PC-9 (cell line): Measurements from ENCODE around the gene FN3K. TPM values are rescaled to one million over a fixed set of nuclear protein-coding genes. Genes with fewer than 3 reads are reported as not detected.

ENCODE experiments used
- BruUV-seq: library from RNA; stranded (reverse); fragments of 400-500 nt; replicated peaks from 2 replicates; lab custom pipeline; 2021; lab: Mats Ljungman, UMichigan
- CTCF ChIA-PET: fragments of 300-600 bp; sonication (Branson Sonifier 250); formaldehyde crosslinking; loops from one replicate; lab custom pipeline; 2022; ENCODE audit warnings: antibody characterized with exemption; lab: Charles Lee
- POLR2A ChIA-PET: fragments of 300-600 bp; sonication (Branson Sonifier 250); formaldehyde crosslinking; loops from one replicate; lab custom pipeline; 2022; ENCODE audit warnings: antibody characterized with exemption; ENCODE audit not compliant: unreplicated experiment; lab: Charles Lee
- DNase-seq, 2 experiments: peaks; one replicate each; pipeline versions ENCODE4 v3.0.0 to v3.0.0-alpha.2; 2015 to 2022; ENCODE audit warnings: mixed read lengths in 1 of 2
- H2AFZ ChIP-seq: fragments of 200-600 bp; sonication (generic); 2 replicates; pipeline ENCODE4 v1.8.1; 2017; ENCODE audit warnings: antibody characterized with exemption
- H3F3A ChIP-seq: fragments of 200-600 bp; sonication (generic); 2 replicates; pipeline ENCODE4 v1.8.1; 2017; ENCODE audit warnings: antibody characterized with exemption, mild to moderate bottlenecking, low read depth; ENCODE audit not compliant: insufficient read depth
- H3K27ac ChIP-seq: fragments of 200-600 bp; sonication (generic); 2 replicates; pipeline ENCODE4 v1.6.1; 2016; ENCODE audit warnings: mixed run types
- H3K27me3 ChIP-seq: fragments of 200-600 bp; sonication (generic); 2 replicates; pipeline ENCODE4 v1.6.1; 2016; ENCODE audit warnings: low read depth, mixed run types; ENCODE audit not compliant: insufficient read depth
- H3K36me3 ChIP-seq: fragments of 200-600 bp; sonication (generic); 2 replicates; pipeline ENCODE4 v1.6.1; 2016; ENCODE audit warnings: low read depth, mixed run types
- H3K4me1 ChIP-seq: fragments of 200-600 bp; sonication (generic); replicated peaks from 2 replicates; pipeline ENCODE4 v1.6.1; 2016; ENCODE audit warnings: mixed run types; ENCODE audit not compliant: insufficient read depth
- H3K4me2 ChIP-seq: fragments of 200-600 bp; sonication (generic); 2 replicates; pipeline ENCODE4 v1.6.1; 2017; ENCODE audit warnings: mixed run types
- H3K4me3 ChIP-seq: fragments of 200-600 bp; sonication (generic); 2 replicates; pipeline ENCODE4 v1.6.1; 2016; ENCODE audit warnings: mixed run types
- H3K79me2 ChIP-seq: fragments of 200-600 bp; sonication (generic); 2 replicates; pipeline ENCODE4 v1.6.1; 2017; ENCODE audit warnings: low read depth, mixed run types
- H3K9me2 ChIP-seq: fragments of 200-600 bp; sonication (generic); 2 replicates; pipeline ENCODE4 v1.8.1; 2017; ENCODE audit warnings: mild to moderate bottlenecking; ENCODE audit not compliant: insufficient read depth
- H3K9me3 ChIP-seq: fragments of 200-600 bp; sonication (generic); 2 replicates; pipeline ENCODE4 v1.8.1; 2016; ENCODE audit warnings: low read depth; ENCODE audit not compliant: insufficient read depth
- H4K20me1 ChIP-seq: fragments of 200-600 bp; sonication (generic); 2 replicates; pipeline ENCODE4 v1.8.1; 2017; ENCODE audit not compliant: insufficient read depth
- EZH2 ChIP-seq: fragments of 200-600 bp; sonication (generic); IDR thresholded peaks from 2 replicates; pipeline ENCODE4 v1.8.0; 2017; ENCODE audit warnings: antibody characterized with exemption, low read depth
- intact Hi-C: fragments of 100-400 bp; cut with micrococcal nuclease; formaldehyde crosslinking; loops from one replicate; pipeline ENCODE4 v1.10.0; 2022; ENCODE audit not compliant: unreplicated experiment
- total RNA-seq: library from RNA; stranded (reverse); gene quantifications from 2 replicates; pipeline ENCODE4 v1.2.3, GENCODE V29; 2021
- TF ChIP-seq, protein P1 (sequence below): fragments of 200-600 bp; sonication (generic); conservative IDR thresholded peaks from 2 replicates; pipeline ENCODE4 v1.6.1; 2017; ENCODE audit warnings: mixed run types, antibody characterized with exemption, mild to moderate bottlenecking, moderate library complexity

FN3K gene
- total RNA-seq, 1 experiment from 2014 or later: 14.0 TPM

DNA sequence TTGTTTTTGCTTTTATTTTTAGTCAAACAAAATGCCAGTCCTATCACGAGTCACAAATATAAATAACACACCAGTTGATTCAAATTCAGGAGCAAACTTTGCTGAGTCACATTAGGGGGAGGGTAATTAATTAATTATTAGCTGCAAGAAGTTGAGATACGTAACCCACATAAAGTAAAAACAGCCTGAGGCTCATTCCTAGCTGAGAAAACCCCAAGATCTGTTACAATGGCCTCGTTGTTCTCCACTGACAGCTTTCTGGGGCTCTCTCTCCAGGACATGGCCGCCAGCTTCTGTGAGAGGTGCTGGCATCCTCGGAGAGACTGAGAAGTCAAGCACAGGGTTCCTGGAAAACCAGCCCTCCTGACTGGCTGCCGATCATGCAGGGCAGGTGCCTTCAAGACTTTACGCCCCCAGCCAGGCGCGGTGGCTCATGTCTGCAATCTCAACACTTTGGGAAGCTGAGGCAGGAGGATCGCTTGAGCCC lies 48.0 kb upstream of the FN3K start:
- no peak overlapping the region for H3K27ac ChIP-seq
- POLR2A ChIA-PET: no interaction called here

DNA sequence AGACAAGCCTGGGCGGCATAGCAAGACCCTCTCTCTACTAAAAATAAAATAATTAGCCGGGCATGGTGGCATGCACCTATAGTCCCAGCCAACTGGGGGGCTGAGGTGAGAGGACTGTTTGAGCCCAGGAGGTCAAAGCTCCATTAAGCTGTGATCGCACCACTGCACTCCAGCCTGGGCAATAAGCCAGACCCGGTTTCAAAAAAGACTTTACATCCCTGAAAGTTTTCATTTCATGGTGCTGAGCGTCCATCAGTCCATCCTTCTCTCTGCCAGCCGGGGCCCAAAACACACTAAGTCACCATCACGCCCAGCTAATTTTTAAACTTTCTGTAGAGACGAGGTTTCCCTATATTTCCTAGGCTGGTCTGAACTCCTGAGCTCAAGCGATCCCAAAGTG lies 47.5 kb upstream of the FN3K start:
- CTCF ChIA-PET: no interaction called here
- H3K27ac ChIP-seq: no peak overlapping the region
- TF ChIP-seq, protein P1, sequence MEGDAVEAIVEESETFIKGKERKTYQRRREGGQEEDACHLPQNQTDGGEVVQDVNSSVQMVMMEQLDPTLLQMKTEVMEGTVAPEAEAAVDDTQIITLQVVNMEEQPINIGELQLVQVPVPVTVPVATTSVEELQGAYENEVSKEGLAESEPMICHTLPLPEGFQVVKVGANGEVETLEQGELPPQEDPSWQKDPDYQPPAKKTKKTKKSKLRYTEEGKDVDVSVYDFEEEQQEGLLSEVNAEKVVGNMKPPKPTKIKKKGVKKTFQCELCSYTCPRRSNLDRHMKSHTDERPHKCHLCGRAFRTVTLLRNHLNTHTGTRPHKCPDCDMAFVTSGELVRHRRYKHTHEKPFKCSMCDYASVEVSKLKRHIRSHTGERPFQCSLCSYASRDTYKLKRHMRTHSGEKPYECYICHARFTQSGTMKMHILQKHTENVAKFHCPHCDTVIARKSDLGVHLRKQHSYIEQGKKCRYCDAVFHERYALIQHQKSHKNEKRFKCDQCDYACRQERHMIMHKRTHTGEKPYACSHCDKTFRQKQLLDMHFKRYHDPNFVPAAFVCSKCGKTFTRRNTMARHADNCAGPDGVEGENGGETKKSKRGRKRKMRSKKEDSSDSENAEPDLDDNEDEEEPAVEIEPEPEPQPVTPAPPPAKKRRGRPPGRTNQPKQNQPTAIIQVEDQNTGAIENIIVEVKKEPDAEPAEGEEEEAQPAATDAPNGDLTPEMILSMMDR: no peak
- no peak for TF ChIP-seq EZH2

More for the DNA sequence above, 48.0 kb upstream of the FN3K start:
- TF ChIP-seq EZH2: no peak
- TF ChIP-seq, protein P1: no peak
- H3K4me3 ChIP-seq: no peak overlapping the region
- H3K4me1 ChIP-seq: no peaks in the 10 kb centered on the region
- H3K27me3 ChIP-seq: no peaks in the 10 kb centered on the region
- CTCF ChIA-PET: interaction anchor here (0.6 kb wide), 1 partner anchor 81 kb away, joined by 6 read pairs; no protein-coding TSS in a partner anchor
- H3K9me2 ChIP-seq: no peaks in the 10 kb centered on the region
- H3K36me3 ChIP-seq: no peaks in the 10 kb centered on the region
- no peaks in the 10 kb centered on the region for H3F3A ChIP-seq
- DNase-seq: peak in 1 of 2 experiments; percentile 45
- H3K4me2 ChIP-seq: no peak overlapping the region
- no peaks in the 10 kb centered on the region for H4K20me1 ChIP-seq
- intact Hi-C loops: no loop called here
- BruUV-seq: no TSS peak
- H3K9me3 ChIP-seq: no peaks in the 10 kb centered on the region
- no peak overlapping the region for H2AFZ ChIP-seq
- H3K79me2 ChIP-seq: no peaks in the 10 kb centered on the region

DNA sequence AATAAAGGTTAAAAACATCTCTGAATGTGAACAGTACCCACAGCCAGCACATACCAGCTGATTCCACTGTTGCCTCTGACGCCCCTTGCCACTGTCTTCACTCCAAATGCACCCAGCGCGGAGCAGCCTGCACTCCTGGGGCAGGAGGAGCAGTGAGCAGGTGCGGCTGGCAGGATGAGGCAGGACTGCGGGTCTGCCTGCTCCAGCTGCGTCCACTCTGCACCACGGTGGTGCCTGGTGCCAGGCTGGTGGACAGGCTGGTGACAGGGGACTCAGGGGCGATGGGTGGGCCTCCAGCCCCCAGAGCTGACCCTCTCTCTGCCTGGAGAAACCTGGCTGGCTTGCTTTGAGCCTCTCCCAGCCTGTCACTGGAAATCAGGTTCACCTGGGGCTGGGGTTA lies 46.3 kb upstream of the FN3K start:
- H3K9me2 ChIP-seq: no peaks in the 10 kb centered on the region
- no peaks in the 10 kb centered on the region for H3K4me1 ChIP-seq
- ChIA-PET POLR2A (no interaction called here), CTCF (interaction anchor here (0.7 kb wide), 1 partner anchor 20 kb away, joined by 5 read pairs; no protein-coding TSS in a partner anchor)
- H3K36me3 ChIP-seq: no peaks in the 10 kb centered on the region
- H3K27ac ChIP-seq: no peak overlapping the region
- no peak overlapping the region for H3K4me3 ChIP-seq
- H3K79me2 ChIP-seq: no peaks in the 10 kb centered on the region
- no peaks in the 10 kb centered on the region for H4K20me1 ChIP-seq
- no peaks in the 10 kb centered on the region for H3F3A ChIP-seq
- no peak overlapping the region for H2AFZ ChIP-seq
- TF ChIP-seq, protein P1: no peak
- TF ChIP-seq EZH2: no peak
- H3K27me3 ChIP-seq: no peaks in the 10 kb centered on the region
- H3K4me2 ChIP-seq: no peak overlapping the region
- H3K9me3 ChIP-seq: no peaks in the 10 kb centered on the region
- BruUV-seq: no TSS peak
- no peak for DNase-seq
- intact Hi-C loops: no loop called here

More for the DNA sequence above, 47.5 kb upstream of the FN3K start:
- intact Hi-C loops: no loop called here
- H2AFZ ChIP-seq: no peak overlapping the region
- no peaks in the 10 kb centered on the region for H3K79me2 ChIP-seq
- no peaks in the 10 kb centered on the region for H3K27me3 ChIP-seq
- DNase-seq: no peak
- H3K9me3 ChIP-seq: no peaks in the 10 kb centered on the region
- H3K4me1 ChIP-seq: no peaks in the 10 kb centered on the region
- POLR2A ChIA-PET: no interaction called here
- H3K4me2 ChIP-seq: no peak overlapping the region
- H3F3A ChIP-seq: no peaks in the 10 kb centered on the region
- no peaks in the 10 kb centered on the region for H4K20me1 ChIP-seq
- H3K4me3 ChIP-seq: no peak overlapping the region
- H3K9me2 ChIP-seq: no peaks in the 10 kb centered on the region
- BruUV-seq: no TSS peak
- no peaks in the 10 kb centered on the region for H3K36me3 ChIP-seq
